Fibroblast of the aortic adventitia (primary cell): ENCODE data around the gene KREMEN1. TPM values are rescaled to one million over a fixed set of nuclear protein-coding genes. Genes with fewer than 3 reads are reported as not detected.

Experiments used
- DNase-seq: peaks from one replicate; pipeline ENCODE4 v3.0.0-alpha.2; 2010; ENCODE audit warnings: low read depth
- H3K4me3 ChIP-seq: 2 replicates; pipeline ENCODE4 v1.5.1; 2011; ENCODE audit warnings: low read depth, mild to moderate bottlenecking, control low read depth, low read length, moderate library complexity
- total RNA-seq: library from RNA; depleted of rRNA; stranded (reverse); fragments of >200 nt; gene quantifications from 2 replicates; pipeline ENCODE4 v1.2.3, GENCODE V29; 2012; ENCODE audit warnings: low replicate concordance
- TF ChIP-seq, protein P1 (sequence below): IDR thresholded peaks from 2 replicates; pipeline ENCODE4 v1.5.1; 2011; ENCODE audit warnings: mild to moderate bottlenecking, low read length, control low read depth, inconsistent platforms; ENCODE audit not compliant: insufficient read depth

KREMEN1 gene
- total RNA-seq, 1 donor, result 5.7 TPM

DNA sequence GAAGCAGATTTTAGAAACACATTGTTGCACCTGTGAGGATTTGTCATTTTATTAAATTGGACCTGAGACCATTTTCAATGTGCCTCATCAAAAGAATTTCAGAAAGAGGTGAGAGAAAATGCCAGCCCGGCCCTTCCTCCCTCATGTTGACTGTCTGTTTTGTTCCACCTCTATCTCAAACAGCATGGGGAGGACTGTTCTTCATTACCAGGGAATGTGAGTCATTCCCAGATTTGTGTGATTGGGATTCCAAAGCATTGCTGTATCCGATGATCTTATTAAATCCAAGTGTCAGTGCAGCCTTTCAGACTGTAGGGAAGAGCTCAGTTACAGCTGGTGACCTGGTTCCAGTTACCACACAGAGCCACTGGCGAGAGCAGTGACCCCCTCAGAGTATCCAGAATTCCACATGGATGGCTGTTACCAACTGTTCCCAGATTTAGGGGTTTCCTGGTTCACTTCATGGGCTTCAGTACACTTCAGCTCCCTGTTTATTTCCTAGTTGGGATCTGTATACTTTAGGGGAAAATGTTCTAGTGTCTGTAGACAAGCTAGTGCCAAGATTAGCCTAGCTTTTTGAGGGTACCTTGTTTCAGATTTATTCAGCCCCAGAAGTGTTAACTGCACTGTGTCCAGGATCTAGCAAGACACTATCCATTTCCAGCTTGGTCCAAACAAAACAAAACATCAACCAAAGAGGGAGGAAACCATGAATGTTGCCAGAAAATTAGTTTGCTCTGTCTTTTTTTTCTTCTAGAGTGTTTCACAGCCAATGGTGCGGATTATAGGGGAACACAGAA, 20.9 kb downstream of the KREMEN1 start:
- peak; percentile 85 for DNase-seq
- TF ChIP-seq, protein P1, sequence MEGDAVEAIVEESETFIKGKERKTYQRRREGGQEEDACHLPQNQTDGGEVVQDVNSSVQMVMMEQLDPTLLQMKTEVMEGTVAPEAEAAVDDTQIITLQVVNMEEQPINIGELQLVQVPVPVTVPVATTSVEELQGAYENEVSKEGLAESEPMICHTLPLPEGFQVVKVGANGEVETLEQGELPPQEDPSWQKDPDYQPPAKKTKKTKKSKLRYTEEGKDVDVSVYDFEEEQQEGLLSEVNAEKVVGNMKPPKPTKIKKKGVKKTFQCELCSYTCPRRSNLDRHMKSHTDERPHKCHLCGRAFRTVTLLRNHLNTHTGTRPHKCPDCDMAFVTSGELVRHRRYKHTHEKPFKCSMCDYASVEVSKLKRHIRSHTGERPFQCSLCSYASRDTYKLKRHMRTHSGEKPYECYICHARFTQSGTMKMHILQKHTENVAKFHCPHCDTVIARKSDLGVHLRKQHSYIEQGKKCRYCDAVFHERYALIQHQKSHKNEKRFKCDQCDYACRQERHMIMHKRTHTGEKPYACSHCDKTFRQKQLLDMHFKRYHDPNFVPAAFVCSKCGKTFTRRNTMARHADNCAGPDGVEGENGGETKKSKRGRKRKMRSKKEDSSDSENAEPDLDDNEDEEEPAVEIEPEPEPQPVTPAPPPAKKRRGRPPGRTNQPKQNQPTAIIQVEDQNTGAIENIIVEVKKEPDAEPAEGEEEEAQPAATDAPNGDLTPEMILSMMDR, result peak; percentile 7
- peak overlapping the region; percentile 38 for H3K4me3 ChIP-seq

DNA sequence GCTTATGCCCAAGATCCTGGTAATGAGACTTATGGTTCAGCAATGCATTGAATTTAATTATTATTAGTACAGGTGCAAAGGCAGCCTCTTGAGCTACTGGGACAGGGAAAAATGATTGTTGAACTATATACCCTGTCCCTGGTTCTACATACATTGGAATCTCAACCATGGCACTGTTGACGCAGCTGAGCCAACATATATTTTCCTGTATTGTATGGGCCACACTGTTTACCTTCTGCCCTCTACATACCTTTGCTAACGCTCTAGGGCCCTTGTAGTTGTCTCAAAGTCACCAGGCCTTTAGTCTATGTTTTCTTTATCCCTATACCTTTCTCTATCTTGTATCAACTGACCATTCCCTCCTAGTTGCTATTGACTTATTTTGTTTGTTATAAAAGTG, 22.6 kb downstream of the KREMEN1 start:
- DNase-seq, result no peak

DNA sequence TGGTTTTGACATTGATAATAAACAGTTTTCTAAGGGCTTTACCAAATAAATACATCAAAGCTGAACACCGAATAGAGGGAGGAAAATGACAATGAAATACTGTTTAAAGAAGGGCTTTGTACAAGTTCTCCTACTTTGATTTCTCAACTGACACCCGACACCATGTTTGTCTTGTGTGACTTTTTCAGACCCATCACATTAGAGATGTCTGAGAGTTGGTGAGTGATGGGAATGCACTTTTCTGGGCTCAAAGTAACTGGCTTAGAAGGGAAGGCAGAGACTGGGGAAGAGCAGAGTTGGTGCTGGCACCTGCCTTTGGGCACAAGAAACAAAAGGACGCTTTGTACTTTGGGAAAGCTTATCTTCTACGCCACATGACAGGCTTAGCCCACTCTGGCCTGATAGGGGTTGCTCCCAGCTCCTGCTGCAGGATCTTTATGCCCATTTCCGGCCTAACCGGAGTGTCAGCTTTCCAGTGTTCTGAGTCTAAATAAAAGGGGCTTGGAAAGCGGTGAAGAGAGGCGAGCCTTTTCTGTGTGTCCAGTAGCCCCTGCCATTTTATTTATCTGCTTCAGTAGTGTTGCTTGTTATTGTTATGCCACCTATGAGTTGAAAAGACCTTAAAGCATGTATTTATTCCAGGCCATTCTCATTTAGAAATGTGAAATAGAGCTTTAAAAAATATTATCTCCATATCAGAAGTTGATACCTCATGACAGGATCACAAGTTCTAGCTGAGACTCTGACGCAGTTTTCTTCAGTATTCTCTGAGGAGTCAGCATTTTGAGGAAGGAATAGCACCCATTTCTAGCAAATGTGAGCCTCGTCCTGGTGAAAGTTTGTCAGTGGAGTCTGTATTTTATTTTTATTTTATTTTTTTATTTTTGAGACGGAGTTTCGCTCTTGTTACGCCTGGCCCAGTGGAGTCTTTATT, 24.2 kb downstream of the KREMEN1 start:
- TF ChIP-seq, protein P1, result no peak
- no peak for DNase-seq
- no peak overlapping the region for H3K4me3 ChIP-seq

More for the DNA sequence above, 22.6 kb downstream of the KREMEN1 start:
- no peak overlapping the region for H3K4me3 ChIP-seq
- TF ChIP-seq, protein P1, result no peak

DNA sequence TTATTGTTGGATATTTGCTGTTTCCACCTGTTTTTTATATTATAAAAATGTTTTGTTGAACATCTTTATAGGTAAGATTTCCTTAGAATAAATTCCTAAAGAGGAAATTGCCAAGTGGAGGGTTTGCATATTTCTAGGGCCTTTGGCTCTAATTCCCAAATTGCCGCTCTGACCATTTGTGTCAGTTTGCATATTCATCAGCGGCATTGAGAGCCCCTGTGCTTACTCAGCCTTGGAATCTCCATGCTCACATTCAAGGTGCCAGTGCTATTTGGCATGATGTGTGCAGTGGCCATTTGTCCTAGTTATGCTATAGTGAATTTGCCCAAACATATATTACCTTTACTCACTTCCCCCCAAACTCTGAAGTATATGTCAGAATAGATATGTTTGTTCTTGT, 25.5 kb downstream of the KREMEN1 start:
- DNase-seq, result no peak
- TF ChIP-seq, protein P1, result no peak
- H3K4me3 ChIP-seq, result no peak overlapping the region

DNA sequence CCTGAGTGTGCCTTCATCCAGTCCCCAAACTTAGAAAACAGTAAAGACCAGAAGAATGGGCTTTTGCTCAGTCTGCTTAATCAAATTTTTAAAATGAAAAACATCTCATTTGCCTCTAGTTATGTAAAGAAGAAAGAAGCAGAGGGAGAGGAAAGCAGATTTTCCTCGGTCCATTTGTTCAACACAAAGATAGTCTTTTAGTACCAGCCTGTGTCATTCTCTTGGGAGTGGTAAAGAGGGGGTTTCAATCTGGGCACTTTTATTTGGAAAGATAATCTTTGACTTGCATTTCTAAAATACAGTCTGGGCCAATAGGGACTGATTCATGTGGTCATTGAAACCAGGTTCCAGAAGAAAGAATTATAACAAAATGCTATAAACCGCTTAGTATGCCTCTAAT, 29.5 kb downstream of the KREMEN1 start:
- DNase-seq, result no peak
- H3K4me3 ChIP-seq, result no peak overlapping the region
- TF ChIP-seq, protein P1, result no peak

DNA sequence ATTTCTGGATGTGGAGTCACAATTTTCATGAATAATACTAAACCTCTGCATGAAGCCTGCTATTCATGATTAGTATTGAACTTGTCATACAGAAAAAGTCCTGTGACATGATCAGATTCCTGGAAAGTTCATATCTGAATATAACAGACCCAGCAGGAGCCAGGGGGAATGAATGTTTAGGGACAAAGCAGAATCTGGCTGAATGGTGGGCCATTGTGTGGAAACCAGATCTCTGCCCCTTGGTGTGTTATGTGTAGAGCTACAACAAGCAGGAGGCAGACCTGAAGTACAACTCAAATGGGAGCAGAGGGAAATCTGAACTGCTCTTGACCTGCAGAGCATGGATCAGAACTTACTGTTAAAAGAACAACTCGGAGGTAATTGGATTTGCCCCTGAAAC, 30.3 kb downstream of the KREMEN1 start:
- no peak for DNase-seq
- TF ChIP-seq, protein P1, result no peak
- no peak overlapping the region for H3K4me3 ChIP-seq
